SK-N-SH (cell line): Measurements from ENCODE around the gene DSG4.

ENCODE experiments used
- EP300 ChIP-seq, 2 experiments: IDR thresholded peaks; 2 replicates each; pipeline versions ENCODE4 v1.4.0 to v1.6.1; 2012; ENCODE audit warnings: borderline replicate concordance in 1 of 2, low read depth in 1 of 2, low read length in 1 of 2
- FOXM1 ChIP-seq: IDR thresholded peaks from 2 replicates; pipeline ENCODE4 v1.4.0; 2012; ENCODE audit warnings: low read depth, mild to moderate bottlenecking
- MAX ChIP-seq: IDR thresholded peaks from 2 replicates; pipeline ENCODE4 v1.4.0; 2012; ENCODE audit warnings: low read depth
- NRF1 ChIP-seq: IDR thresholded peaks from 2 replicates; pipeline ENCODE4 v1.6.1; 2012; ENCODE audit warnings: low read depth, mild to moderate bottlenecking, low read length
- POLR2AphosphoS5 ChIP-seq: IDR thresholded peaks from 2 replicates; pipeline ENCODE4 v1.6.1; 2012; ENCODE audit warnings: low read depth, low read length
- RAD21 ChIP-seq: IDR thresholded peaks from 2 replicates; pipeline ENCODE4 v1.6.1; 2012; ENCODE audit warnings: mild to moderate bottlenecking, low read length
- RFX5 ChIP-seq: IDR thresholded peaks from 2 replicates; pipeline ENCODE4 v1.6.1; 2012; ENCODE audit warnings: mild to moderate bottlenecking, improper control_type of control experiment, low read length
- YY1 ChIP-seq: IDR thresholded peaks from 2 replicates; pipeline ENCODE4 v1.4.0; 2012; ENCODE audit warnings: low read depth, mild to moderate bottlenecking
- TF ChIP-seq, protein P1 (sequence below): fragments of 200-600 bp; sonication (generic); IDR thresholded peaks from 2 replicates; pipeline ENCODE4 v1.6.1; 2017; ENCODE audit warnings: antibody characterized with exemption, mild to moderate bottlenecking, moderate library complexity

DNA sequence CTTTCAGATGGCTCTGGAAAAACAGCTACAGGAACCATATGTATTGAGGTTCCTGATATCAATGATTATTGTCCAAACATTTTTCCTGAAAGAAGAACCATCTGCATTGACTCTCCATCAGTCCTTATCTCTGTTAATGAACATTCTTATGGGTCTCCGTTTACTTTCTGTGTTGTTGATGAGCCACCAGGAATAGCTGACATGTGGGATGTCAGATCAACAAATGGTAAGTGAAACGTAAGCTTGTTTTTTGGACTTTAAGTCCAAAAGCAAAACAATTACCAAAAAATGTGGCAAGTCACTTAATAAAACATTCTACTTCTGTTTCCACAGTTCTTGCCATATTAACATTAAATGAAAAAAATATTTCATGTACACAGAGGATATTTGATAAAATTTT lies 26.8 kb downstream of the DSG4 start:
- no peak for TF ChIP-seq RAD21
- no peak for TF ChIP-seq EP300 (IDR thresholded peaks at IDR 0.05; ENCODE audit: borderline replicate concordance in 1 of 2, low read depth in 1 of 2, low read length in 1 of 2)
- TF ChIP-seq, protein P1, sequence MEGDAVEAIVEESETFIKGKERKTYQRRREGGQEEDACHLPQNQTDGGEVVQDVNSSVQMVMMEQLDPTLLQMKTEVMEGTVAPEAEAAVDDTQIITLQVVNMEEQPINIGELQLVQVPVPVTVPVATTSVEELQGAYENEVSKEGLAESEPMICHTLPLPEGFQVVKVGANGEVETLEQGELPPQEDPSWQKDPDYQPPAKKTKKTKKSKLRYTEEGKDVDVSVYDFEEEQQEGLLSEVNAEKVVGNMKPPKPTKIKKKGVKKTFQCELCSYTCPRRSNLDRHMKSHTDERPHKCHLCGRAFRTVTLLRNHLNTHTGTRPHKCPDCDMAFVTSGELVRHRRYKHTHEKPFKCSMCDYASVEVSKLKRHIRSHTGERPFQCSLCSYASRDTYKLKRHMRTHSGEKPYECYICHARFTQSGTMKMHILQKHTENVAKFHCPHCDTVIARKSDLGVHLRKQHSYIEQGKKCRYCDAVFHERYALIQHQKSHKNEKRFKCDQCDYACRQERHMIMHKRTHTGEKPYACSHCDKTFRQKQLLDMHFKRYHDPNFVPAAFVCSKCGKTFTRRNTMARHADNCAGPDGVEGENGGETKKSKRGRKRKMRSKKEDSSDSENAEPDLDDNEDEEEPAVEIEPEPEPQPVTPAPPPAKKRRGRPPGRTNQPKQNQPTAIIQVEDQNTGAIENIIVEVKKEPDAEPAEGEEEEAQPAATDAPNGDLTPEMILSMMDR = no peak
- no peak for TF ChIP-seq FOXM1
- TF ChIP-seq POLR2AphosphoS5 = no peak
- TF ChIP-seq MAX = no peak
- no peak for TF ChIP-seq RFX5
- TF ChIP-seq NRF1 = no peak
- TF ChIP-seq YY1 = no peak
